ENCODE data around the gene LAMTOR2.
A peak's percentile ranks its signal among the peaks of the same experiment; 100 is the strongest.

The LAMTOR2 gene

GRCh38 chr1:156051011-156051725 is 3.4 kb upstream of the LAMTOR2 start:
- TF ChIP-seq POLR2AphosphoS5 (IDR thresholded peaks at IDR 0.05; ENCODE audit: low read depth, low read length) = no peak

GRCh38 chr1:156052862-156053767 is 1.5 kb upstream of the LAMTOR2 start:
- TF ChIP-seq TAF1 (IDR thresholded peaks at IDR 0.05; ENCODE audit: borderline replicate concordance, insufficient read depth, low read length) (no peak), REST (IDR thresholded peaks at IDR 0.05; ENCODE audit: insufficient read depth in 1 of 2, low read depth in 2 of 2, low read length in 2 of 2) (no peak), SIN3A (IDR thresholded peaks at IDR 0.05; ENCODE audit: borderline replicate concordance, insufficient read depth, low read length) (0 out of 2 replicates have a peak, but pooled peaks have one; percentile 13), POLR2AphosphoS5 (IDR thresholded peaks at IDR 0.05; ENCODE audit: low read depth, low read length) (no peak)

- no peak; the same call in 1 of the 2 replicates for TF ChIP-seq SIN3A (IDR thresholded peaks at IDR 0.05; ENCODE audit: borderline replicate concordance, insufficient read depth, low read length)
- TF ChIP-seq POLR2AphosphoS5 (IDR thresholded peaks at IDR 0.05; ENCODE audit: low read depth, low read length) = no peak; the same call in 1 of the 2 replicates
- no peak; the same call in 1 of the 2 replicates for TF ChIP-seq TAF1 (IDR thresholded peaks at IDR 0.05; ENCODE audit: borderline replicate concordance, insufficient read depth, low read length)
- peak; percentile 16 for TF ChIP-seq FOXP2 (optimal IDR thresholded peaks at IDR 0.05; ENCODE audit: borderline replicate concordance, extremely low read depth, extremely low read length, insufficient read depth)
- peak in 1 of 2 experiments; percentile 23; a peak in 1 of 4 replicates for TF ChIP-seq REST (IDR thresholded peaks at IDR 0.05; ENCODE audit: insufficient read depth in 1 of 2, low read depth in 2 of 2, low read length in 2 of 2)
These were observed 648 bp upstream of the LAMTOR2 start, which contains the start of gene UBQLN4 for GRCh38 chr1:156053768-156054499. Gene UBQLN4, minus strand, starts transcription at chr1:156053798. Its CDS starts 97 bp downstream, at chr1:156053701.

- TF ChIP-seq POLR2AphosphoS5 (IDR thresholded peaks at IDR 0.05; ENCODE audit: low read depth, low read length) (no peak), REST (IDR thresholded peaks at IDR 0.05; ENCODE audit: insufficient read depth in 1 of 2, low read depth in 2 of 2, low read length in 2 of 2) (no peak), TAF1 (IDR thresholded peaks at IDR 0.05; ENCODE audit: borderline replicate concordance, insufficient read depth, low read length) (no peak), SIN3A (IDR thresholded peaks at IDR 0.05; ENCODE audit: borderline replicate concordance, insufficient read depth, low read length) (no peak), FOXP2 (optimal IDR thresholded peaks at IDR 0.05; ENCODE audit: borderline replicate concordance, extremely low read depth, extremely low read length, insufficient read depth) (no peak)
These were observed 883 bp downstream of the LAMTOR2 start for GRCh38 chr1:156055281-156056048.

Measured in PFSK-1 (cell line).